Epithelial cell of esophagus (primary cell): ENCODE data around the gene MGME1.

ENCODE experiments used
- DNase-seq: peaks from one replicate; pipeline ENCODE4 v3.0.0; 2010; ENCODE audit warnings: low read depth
- H3K4me3 ChIP-seq: 2 replicates; pipeline ENCODE4 v1.5.1; 2011; ENCODE audit warnings: mild to moderate bottlenecking, low read length, control low read depth
- TF ChIP-seq, protein P1 (sequence below): IDR thresholded peaks from 2 replicates; pipeline ENCODE4 v1.5.1; 2011; ENCODE audit warnings: low read depth, mild to moderate bottlenecking, low read length, control low read depth, inconsistent platforms; ENCODE audit not compliant: insufficient read depth; ENCODE audit errors: missing control alignments

The MGME1 gene

GRCh38 chr20:18003897-18004296 is 35.1 kb downstream of the MGME1 start:
- no peak overlapping the region for H3K4me3 ChIP-seq
- TF ChIP-seq, protein P1, sequence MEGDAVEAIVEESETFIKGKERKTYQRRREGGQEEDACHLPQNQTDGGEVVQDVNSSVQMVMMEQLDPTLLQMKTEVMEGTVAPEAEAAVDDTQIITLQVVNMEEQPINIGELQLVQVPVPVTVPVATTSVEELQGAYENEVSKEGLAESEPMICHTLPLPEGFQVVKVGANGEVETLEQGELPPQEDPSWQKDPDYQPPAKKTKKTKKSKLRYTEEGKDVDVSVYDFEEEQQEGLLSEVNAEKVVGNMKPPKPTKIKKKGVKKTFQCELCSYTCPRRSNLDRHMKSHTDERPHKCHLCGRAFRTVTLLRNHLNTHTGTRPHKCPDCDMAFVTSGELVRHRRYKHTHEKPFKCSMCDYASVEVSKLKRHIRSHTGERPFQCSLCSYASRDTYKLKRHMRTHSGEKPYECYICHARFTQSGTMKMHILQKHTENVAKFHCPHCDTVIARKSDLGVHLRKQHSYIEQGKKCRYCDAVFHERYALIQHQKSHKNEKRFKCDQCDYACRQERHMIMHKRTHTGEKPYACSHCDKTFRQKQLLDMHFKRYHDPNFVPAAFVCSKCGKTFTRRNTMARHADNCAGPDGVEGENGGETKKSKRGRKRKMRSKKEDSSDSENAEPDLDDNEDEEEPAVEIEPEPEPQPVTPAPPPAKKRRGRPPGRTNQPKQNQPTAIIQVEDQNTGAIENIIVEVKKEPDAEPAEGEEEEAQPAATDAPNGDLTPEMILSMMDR = no peak
- DNase-seq = no peak

GRCh38 chr20:18004384-18005031 is 35.7 kb downstream of the MGME1 start:
- no peak for DNase-seq
- TF ChIP-seq, protein P1 = no peak
- H3K4me3 ChIP-seq = no peak overlapping the region

DNA sequence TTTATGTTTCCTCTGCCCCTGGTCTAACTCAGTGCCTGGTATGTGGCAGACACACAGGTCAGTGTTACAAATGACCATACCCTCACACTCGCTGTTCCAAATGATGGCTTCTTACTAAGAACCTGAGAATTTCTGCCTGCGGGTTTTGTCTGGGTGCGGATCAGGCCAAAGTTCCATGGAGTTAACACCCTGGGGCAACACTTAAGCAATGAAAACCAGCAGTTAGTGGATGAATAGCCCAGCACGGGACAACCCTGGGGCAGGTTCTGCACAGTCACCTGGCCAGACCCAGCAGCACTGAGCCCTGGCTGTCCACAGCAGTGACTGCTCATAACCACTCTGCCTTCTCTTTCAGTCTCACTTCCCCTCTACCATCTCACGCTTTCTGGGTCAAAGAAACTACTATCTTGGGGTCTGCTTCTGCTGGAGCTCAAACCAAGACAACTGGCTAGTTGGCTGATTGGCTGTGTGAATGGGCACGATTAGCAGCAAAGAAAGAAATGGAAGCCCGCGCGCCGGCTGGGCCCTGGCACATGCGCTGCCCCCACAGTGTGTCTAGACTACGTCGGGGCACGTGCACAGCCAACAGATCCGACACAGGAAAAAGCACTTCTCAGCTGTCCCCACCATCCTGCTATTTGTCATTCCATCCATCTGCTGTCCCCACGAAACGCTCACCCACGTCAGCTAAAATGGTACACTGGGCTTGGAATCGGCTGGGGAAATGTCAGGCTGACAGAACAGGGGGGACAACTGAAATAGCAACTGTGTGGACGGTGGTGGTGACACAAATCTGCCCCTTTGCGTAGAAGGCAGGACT is 36.6 kb downstream of the MGME1 start:
- TF ChIP-seq, protein P1 = no peak
- DNase-seq = no peak
- no peak overlapping the region for H3K4me3 ChIP-seq

DNA sequence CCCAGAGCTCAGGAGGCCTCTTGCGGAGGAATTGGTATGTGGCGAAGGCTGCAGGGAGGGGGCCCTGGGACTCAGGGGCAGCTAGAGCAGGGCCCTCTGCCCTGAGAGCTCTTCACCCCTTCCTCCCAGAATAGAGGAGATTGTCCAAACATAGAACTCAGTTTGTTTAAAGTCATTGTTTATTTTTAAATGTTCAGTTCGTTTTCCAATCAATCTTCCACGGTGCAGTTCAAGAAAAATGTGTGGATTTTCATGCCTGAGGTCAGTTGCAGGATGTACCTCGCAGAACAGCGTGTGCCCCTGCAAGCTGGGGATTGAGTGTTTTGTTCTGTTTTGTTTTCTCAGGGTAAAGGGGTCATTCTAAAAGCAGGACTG is 37.2 kb downstream of the MGME1 start:
- no peak overlapping the region for H3K4me3 ChIP-seq
- TF ChIP-seq, protein P1 = no peak
- DNase-seq = no peak

GRCh38 chr20:18006684-18007083 is 37.9 kb downstream of the MGME1 start:
- no peak for DNase-seq

DNA sequence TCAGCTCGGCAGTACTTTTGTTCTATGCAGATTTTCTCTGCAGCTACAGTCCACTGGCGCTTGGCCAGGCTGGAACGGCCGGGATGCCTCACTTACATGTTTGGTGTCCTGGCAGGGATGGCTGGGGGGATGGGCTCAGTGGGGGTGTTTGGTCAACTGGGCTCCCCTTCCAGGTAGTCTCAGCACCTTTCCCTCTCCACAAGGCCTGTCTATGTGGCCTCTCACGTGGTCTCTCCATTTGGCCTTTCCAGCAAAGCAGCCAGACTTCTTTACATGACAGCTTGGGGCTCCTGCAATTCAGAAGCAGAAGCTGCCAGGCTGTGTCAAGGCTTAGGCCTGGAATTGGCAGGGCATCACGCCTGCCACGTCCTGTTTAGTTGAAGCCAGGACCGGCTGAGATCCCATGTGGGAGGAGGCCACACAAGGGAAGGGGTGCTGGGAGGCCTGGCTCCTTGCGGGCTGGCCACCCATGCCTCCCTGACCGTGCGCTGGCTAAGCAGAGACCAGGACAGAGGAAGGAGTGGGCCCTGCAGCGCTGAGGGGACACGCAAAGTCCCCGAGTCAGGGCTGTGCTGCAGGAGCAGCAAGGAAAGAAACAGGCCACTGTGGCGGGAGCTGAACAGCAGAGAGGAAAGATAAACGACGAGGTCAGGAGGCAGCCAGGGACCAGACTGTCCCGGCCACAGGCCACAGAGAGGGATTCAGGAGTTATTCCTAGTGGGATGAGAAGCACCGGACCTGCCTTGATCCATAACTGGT is 38.9 kb downstream of the MGME1 start:
- H3K4me3 ChIP-seq = no peak overlapping the region
- TF ChIP-seq, protein P1 = no peak
- no peak for DNase-seq

More at GRCh38 chr20:18006684-18007083, 37.9 kb downstream of the MGME1 start:
- no peak overlapping the region for H3K4me3 ChIP-seq
- TF ChIP-seq, protein P1 = no peak
